GM12873 (cell line): Measurements from ENCODE around the gene EXOC6B.

Experiments
- TF ChIP-seq, protein P1 (sequence below): IDR thresholded peaks from 2 replicates; pipeline ENCODE4 v1.5.1; 2012; ENCODE audit warnings: low read depth, mild to moderate bottlenecking, moderate library complexity, low read length, control low read depth; ENCODE audit not compliant: insufficient read depth; ENCODE audit errors: missing control alignments

The EXOC6B gene

DNA sequence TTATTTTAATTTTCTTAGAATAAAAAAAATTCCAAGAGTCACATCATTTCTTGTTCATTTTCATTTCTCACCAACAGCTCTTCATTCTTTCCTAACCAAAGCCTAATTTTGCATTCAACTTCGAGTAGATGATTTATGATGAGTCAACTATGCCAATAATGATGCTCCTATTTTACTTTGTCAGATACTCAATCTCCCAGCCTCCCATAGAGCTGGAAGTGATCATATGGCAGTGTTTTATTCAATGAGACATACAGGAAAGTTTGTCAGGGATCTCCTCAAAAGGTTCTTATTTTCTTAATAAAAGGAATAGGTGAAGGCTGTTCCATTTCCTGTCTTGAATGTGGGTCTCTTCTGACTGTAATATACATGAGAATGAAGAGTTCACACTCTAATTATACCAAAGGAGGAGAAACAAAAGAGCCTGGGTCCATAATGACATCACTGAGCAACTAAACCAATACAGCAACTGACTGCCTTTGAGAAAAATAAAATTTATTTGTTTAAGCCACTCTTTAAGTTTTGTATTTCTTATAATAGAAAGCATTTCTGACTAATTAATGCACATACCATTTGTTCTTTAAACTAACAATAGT lies 447.0 kb downstream of the EXOC6B start:
- TF ChIP-seq, protein P1, sequence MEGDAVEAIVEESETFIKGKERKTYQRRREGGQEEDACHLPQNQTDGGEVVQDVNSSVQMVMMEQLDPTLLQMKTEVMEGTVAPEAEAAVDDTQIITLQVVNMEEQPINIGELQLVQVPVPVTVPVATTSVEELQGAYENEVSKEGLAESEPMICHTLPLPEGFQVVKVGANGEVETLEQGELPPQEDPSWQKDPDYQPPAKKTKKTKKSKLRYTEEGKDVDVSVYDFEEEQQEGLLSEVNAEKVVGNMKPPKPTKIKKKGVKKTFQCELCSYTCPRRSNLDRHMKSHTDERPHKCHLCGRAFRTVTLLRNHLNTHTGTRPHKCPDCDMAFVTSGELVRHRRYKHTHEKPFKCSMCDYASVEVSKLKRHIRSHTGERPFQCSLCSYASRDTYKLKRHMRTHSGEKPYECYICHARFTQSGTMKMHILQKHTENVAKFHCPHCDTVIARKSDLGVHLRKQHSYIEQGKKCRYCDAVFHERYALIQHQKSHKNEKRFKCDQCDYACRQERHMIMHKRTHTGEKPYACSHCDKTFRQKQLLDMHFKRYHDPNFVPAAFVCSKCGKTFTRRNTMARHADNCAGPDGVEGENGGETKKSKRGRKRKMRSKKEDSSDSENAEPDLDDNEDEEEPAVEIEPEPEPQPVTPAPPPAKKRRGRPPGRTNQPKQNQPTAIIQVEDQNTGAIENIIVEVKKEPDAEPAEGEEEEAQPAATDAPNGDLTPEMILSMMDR: no peak

DNA sequence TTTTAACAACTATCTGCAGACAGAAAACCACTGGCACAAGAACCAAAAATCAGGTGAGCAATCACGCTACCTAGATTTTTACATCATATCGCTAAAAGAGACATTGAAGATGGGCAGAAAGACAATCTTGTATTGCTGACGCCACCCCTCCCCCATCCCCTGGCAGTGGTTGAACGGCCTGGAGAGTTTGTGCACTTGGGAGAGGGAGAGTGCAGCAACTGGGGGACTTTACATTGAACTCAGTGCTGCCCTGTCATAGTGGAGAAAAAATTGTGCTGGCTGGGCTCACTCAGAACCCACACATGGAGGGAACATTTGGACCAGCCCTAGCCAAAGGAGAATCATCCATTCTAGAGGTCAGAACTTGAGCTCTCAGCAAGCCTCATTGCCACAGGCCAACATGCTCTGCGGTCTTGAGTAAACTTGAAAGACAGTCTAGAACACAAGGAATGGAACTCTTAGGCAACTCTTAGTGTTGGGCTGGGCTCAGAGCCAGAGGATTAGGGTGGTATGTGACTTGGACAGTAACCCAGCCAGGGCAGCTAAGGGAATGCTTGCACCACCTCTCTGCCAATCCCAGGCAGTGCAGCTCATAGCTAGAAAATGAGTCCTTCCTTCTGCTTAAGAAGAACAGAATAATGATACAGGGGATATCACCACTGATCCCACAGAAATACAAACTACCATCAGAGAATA lies 458.2 kb downstream of the EXOC6B start:
- TF ChIP-seq, protein P1: no peak

DNA sequence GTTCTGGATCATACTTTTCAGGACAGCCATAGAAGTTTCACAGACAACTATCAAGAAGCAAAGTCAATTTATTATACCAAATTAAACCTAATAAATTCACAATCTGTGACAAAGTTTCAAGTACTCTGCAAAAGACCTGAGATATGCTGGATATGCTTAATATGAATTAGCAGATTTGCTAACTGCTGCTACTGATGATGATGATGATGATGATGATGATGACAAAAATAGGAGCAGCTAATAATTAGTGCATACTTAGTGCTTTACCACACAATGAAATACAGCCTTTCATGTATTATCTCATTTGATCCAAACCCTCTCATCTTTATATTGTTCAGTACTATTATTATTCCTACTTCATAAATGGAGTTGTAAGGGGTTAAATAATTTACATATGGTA lies 462.4 kb downstream of the EXOC6B start:
- TF ChIP-seq, protein P1: no peak

DNA sequence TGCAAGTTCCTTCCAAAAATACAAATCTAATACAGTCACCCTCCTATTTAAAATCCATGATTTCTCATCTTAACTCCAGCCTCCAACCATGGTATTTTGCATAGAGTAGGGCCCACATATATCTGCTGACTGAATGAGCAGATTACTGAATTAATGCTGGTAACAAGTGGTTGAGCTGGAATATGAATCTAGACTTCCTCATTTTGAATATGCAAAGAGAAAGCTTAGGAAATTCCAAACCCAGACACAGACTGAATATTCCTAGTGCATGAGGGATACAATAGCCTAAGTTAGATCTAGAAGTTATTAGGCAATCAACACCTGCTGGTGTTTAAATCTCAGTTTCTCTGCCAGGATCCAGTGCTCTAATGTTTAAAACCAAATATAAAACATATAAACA lies 463.1 kb downstream of the EXOC6B start:
- TF ChIP-seq, protein P1: no peak

DNA sequence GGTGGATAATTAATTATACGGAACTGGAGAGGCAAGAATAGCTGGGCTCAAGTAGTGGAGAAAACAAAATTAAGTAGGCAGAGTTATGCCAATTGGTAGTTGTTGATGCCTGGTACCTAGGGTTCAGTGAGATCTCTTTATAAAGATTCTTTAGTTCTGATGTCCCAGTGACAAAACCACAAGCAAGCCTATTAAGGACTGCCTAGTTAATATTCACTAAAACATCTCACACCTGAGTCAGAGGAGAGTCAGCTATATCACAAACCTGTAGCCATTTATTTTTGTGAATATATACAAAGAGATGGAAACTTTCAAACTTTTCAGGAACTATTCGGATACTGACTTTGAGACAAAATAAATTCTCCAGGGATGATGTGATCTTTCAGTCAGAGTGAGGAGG lies 464.3 kb downstream of the EXOC6B start:
- TF ChIP-seq, protein P1: no peak

DNA sequence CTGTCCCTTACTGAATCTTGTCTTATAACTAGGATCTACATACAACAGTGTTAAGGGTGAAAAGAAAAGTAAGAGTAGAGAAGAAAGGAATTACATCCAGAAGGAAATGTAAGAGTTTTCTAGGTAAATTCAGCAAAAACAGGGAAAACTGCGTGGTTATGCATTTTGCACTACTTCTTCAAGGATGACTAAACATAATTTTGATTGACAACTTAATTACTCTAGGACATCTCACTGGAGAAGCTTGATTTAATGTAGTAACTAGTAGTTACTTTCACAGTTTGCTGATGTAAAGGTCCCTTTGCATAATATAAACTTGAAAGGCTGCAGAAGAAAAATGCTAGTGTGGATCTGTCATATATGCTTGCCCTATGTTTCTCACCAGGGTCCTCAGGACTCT lies 464.8 kb downstream of the EXOC6B start:
- TF ChIP-seq, protein P1: no peak

DNA sequence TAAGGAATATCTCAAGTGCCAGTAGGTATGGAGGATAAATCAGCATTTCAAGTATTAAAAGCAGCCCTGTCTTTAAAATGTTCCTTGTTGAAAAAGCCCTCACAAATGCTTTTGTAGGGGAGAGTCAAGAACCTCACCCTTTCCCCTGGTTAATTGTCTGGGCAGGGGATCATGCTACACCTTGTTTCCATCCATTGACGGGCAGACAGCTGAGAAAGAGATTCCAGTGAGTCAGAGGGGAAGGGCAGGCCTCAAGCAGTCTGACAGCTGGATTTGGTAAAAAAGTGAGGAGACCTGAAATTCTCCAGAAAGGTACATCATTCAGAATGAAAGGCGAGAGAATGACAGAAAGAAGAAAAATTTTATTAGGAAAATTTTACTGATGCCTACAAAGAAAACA lies 475.0 kb downstream of the EXOC6B start:
- TF ChIP-seq, protein P1: no peak
